GM12892 (cell line): ENCODE data around the gene CPAMD8.

Experiments
- POLR2A ChIP-seq: IDR thresholded peaks from 2 replicates; pipeline ENCODE4 v1.6.1; 2011; ENCODE audit warnings: low read depth, low read length, control low read depth
- TAF1 ChIP-seq: IDR thresholded peaks from 2 replicates; pipeline ENCODE4 v1.6.1; 2011; ENCODE audit warnings: low read depth, mild to moderate bottlenecking, control low read depth, low read length, borderline replicate concordance

- TF ChIP-seq POLR2A (no peak), TAF1 (no peak)
These were observed 148.2 kb downstream of the CPAMD8 start for GRCh38 chr19:16878181-16878965.
